LNCaP clone FGC (cell line): ENCODE data around the gene POU2AF1.

Experiments
- DNase-seq: peaks from one replicate; pipeline ENCODE4 v3.0.0-alpha.2; 2011; ENCODE audit warnings: low read depth
- H3K4me3 ChIP-seq: 2 replicates; pipeline ENCODE4 v1.5.1; 2011; ENCODE audit warnings: mild to moderate bottlenecking, low read depth, low read length, control low read depth
- CTCF ChIP-seq: IDR thresholded peaks from 2 replicates; pipeline ENCODE4 v1.5.1; 2012; ENCODE audit warnings: mild to moderate bottlenecking; ENCODE audit not compliant: control insufficient read depth, insufficient read depth; ENCODE audit errors: extremely low read depth

POU2AF1 gene

GRCh38 chr11:111388842-111389241 is 9.8 kb upstream of the POU2AF1 start:
- H3K4me3 ChIP-seq = no peak overlapping the region
- no peak for TF ChIP-seq CTCF
- DNase-seq = no peak

- DNase-seq = no peak
- no peak for TF ChIP-seq CTCF
- H3K4me3 ChIP-seq = no peak overlapping the region
Measured at GRCh38 chr11:111388420-111388819, 9.3 kb upstream of the POU2AF1 start.

GRCh38 chr11:111387363-111387762 is 8.3 kb upstream of the POU2AF1 start:
- peak; percentile 91 for DNase-seq
- TF ChIP-seq CTCF = no peak
- H3K4me3 ChIP-seq = no peak overlapping the region

GRCh38 chr11:111386611-111387150 is 7.6 kb upstream of the POU2AF1 start:
- DNase-seq = no peak
- no peak overlapping the region for H3K4me3 ChIP-seq
- no peak for TF ChIP-seq CTCF

- no peak for DNase-seq
- no peak for TF ChIP-seq CTCF
Measured at GRCh38 chr11:111384494-111384893, 5.4 kb upstream of the POU2AF1 start.

GRCh38 chr11:111382451-111382850 is 3.4 kb upstream of the POU2AF1 start:
- no peak for DNase-seq

More at GRCh38 chr11:111384494-111384893, 5.4 kb upstream of the POU2AF1 start:
- no peak overlapping the region for H3K4me3 ChIP-seq

More at GRCh38 chr11:111382451-111382850, 3.4 kb upstream of the POU2AF1 start:
- no peak overlapping the region for H3K4me3 ChIP-seq
- TF ChIP-seq CTCF = no peak
